ENCODE measurements around the gene TPRA1. TPM values are rescaled to one million over a fixed set of nuclear protein-coding genes. Genes with fewer than 3 reads are reported as not detected.

Gene TPRA1
- total RNA-seq, 6 experiments from 2014 or later, result 38.8 to 47.5 (median 43.8) TPM

- Mint-ChIP-seq H3K4me3 (no peak overlapping the region), H3K27ac (no peak overlapping the region), H3K36me3 (ENCODE audit: low read depth) (peaks cover 35% of the 10 kb centered on the region), H3K9me3 (no peaks in the 10 kb centered on the region), H3K27me3 (ENCODE audit: insufficient read depth) (no peaks in the 10 kb centered on the region; the same call in 1 of the 2 replicates), H3K4me1 (ENCODE audit: low read depth) (peaks cover 27% of the 10 kb centered on the region)
- DNase-seq, result no peak
- TF ChIP-seq CTCF (IDR thresholded peaks at IDR 0.05), result no peak
These were observed 14.1 kb upstream of the TPRA1 start for GRCh38 chr3:127604546-127605165.

GRCh38 chr3:127604035-127604434 lies 13.5 kb upstream of the TPRA1 start:
- H3K4me1 Mint-ChIP-seq (ENCODE audit: low read depth), result peaks cover 31% of the 10 kb centered on the region
- H3K9me3 Mint-ChIP-seq, result no peaks in the 10 kb centered on the region
- H3K27me3 Mint-ChIP-seq (ENCODE audit: insufficient read depth), result no peaks in the 10 kb centered on the region; the same call in 1 of the 2 replicates
- peaks cover 32% of the 10 kb centered on the region for H3K36me3 Mint-ChIP-seq (ENCODE audit: low read depth)
- no peak for DNase-seq
- no peak overlapping the region for H3K27ac Mint-ChIP-seq
- no peak overlapping the region for H3K4me3 Mint-ChIP-seq
- TF ChIP-seq CTCF (IDR thresholded peaks at IDR 0.05), result no peak

GRCh38 chr3:127600749-127601456 lies 10.4 kb upstream of the TPRA1 start:
- Mint-ChIP-seq H3K4me1 (ENCODE audit: low read depth) (peaks cover 31% of the 10 kb centered on the region), H3K4me3 (peak overlapping the region; percentile 17; the same call in 1 of the 2 replicates)

GRCh38 chr3:127598841-127599570 lies 8.5 kb upstream of the TPRA1 start:
- H3K27ac Mint-ChIP-seq, result peak overlapping the region; percentile 86
- DNase-seq, result no peak
- H3K27me3 Mint-ChIP-seq (ENCODE audit: insufficient read depth), result peaks cover 3% of the 10 kb centered on the region; the same call in 1 of the 2 replicates

More at GRCh38 chr3:127600749-127601456, 10.4 kb upstream of the TPRA1 start:
- TF ChIP-seq CTCF (IDR thresholded peaks at IDR 0.05), result no peak
- no peaks in the 10 kb centered on the region for H3K27me3 Mint-ChIP-seq (ENCODE audit: insufficient read depth)
- H3K36me3 Mint-ChIP-seq (ENCODE audit: low read depth), result peaks cover 10% of the 10 kb centered on the region; the same call in 1 of the 2 replicates
- no peak overlapping the region for H3K27ac Mint-ChIP-seq
- DNase-seq, result no peak
- H3K9me3 Mint-ChIP-seq, result no peaks in the 10 kb centered on the region

More at GRCh38 chr3:127598841-127599570, 8.5 kb upstream of the TPRA1 start:
- H3K9me3 Mint-ChIP-seq, result no peaks in the 10 kb centered on the region
- no peak for TF ChIP-seq CTCF (IDR thresholded peaks at IDR 0.05)
- peaks cover 5% of the 10 kb centered on the region; the same call in 1 of the 2 replicates for H3K36me3 Mint-ChIP-seq (ENCODE audit: low read depth)
- H3K4me3 Mint-ChIP-seq, result peak overlapping the region; percentile 90
- peaks cover 31% of the 10 kb centered on the region for H3K4me1 Mint-ChIP-seq (ENCODE audit: low read depth)

Measured in HFFc6 (cell line).